ENCODE data around the gene GLRA1.

DNA sequence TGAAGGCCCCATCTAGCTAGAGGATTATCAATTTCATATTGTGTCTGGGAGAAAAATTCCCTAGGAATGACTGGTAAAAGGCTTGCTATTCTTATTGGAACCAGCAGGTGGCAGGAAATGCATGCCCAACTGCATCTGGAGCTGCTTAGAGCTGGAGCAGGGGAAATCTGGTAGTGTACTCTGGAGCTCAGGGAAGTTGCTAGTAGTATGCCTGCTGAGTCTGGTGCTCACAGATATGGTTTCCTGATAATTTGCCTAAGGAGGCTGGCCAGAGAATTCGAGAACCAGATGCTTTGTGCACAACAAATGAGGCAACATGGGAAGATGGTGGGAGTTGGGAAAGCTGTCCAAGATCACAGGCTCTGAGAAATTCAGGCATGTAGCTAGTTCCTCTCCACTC lies 99.2 kb downstream of the GLRA1 start:
- peak; percentile 76 for TF ChIP-seq GATA2 (IDR thresholded peaks at IDR 0.05; ENCODE audit: low read depth, low read length)
- TF ChIP-seq GATA3 (IDR thresholded peaks at IDR 0.05; ENCODE audit: low read depth, low read length), result 0 out of 2 replicates have a peak, but pooled peaks have one; percentile 38
